Measurements from ENCODE around the gene BAZ2B. TPM values are rescaled to one million over a fixed set of nuclear protein-coding genes. Genes with fewer than 3 reads are reported as not detected.

The BAZ2B gene
- total and polyA plus RNA-seq, 2 donors (not counting 3 experiments of a cell fraction or from before 2014, with no cell fraction given), result 22.1 to 73.8 TPM

DNA sequence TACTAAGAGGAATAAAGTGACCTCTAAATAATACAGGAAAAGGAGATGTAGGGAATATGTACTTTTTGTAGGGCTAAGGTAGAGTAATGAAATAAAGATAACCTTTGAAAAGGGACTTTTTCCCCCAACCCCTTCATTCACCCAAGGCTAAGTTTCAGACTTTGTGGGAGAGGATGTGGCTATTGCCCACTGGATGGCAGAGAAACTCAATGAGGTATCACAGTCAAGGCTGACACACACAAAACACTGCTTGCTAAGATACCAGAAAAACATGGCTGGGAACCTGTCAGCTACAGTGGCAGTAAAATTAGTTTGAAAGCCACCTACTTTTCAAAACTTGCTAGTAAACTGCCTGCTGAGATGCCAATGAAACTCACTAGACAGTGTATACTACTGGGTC, 171.0 kb downstream of the BAZ2B start:
- Histone ChIP-seq H3K27ac (ENCODE audit: insufficient read depth, low read depth, low read length) (no peak overlapping the region), H3K27me3 (ENCODE audit: control insufficient read depth in 2 of 2, insufficient read depth in 2 of 2, low read length in 2 of 2) (no peaks in the 10 kb centered on the region), H3K36me3 (ENCODE audit: control insufficient read depth in 2 of 2, extremely low read depth in 1 of 2, insufficient read depth in 2 of 2, low read length in 2 of 2) (peaks cover 7 to 10% of the 10 kb centered on the region in 2 experiments), H3K4me3 (replicated peaks in 1 of 3; ENCODE audit: insufficient read depth in 1 of 3, low read depth in 1 of 3, low read length in 3 of 3) (no peak overlapping the region), H2AFZ (ENCODE audit: low read depth, low read length) (no peak overlapping the region), H3K9me1 (replicated peaks; ENCODE audit: control insufficient read depth, extremely low read depth, insufficient read depth, low read length) (no peaks in the 10 kb centered on the region), H3K9ac (replicated peaks; ENCODE audit: extremely low read depth, insufficient read depth, low read length) (no peak overlapping the region), H4K20me1 (replicated peaks; ENCODE audit: control insufficient read depth, extremely low read depth, insufficient read depth, low read length) (peaks cover 2% of the 10 kb centered on the region), H3K4me1 (ENCODE audit: control insufficient read depth, extremely low read depth, insufficient read depth, low read length) (no peaks in the 10 kb centered on the region), H3K4me2 (ENCODE audit: insufficient read depth, low read length) (no peak overlapping the region), H3K79me2 (ENCODE audit: control insufficient read depth, insufficient read depth, low read length) (no peaks in the 10 kb centered on the region), H3K9me3 (replicated peaks; ENCODE audit: control insufficient read depth, insufficient read depth, low read length) (no peaks in the 10 kb centered on the region)
- CTCF ChIA-PET, result no interaction called here
- BruUV-seq (replicated peaks), result no TSS peak
- dilution Hi-C loops (cut with MboI; ENCODE audit: extremely low pct_ligation_motif_present, low sequenced_read_pairs), result no loop called here
- TF ChIP-seq POLR2A (IDR thresholded peaks at IDR 0.05; ENCODE audit: low read depth, low read length), result no peak
- no peak for TF ChIP-seq FOS (IDR thresholded peaks at IDR 0.05; ENCODE audit: borderline replicate concordance, insufficient read depth, low read length)
- no peak for TF ChIP-seq MYC (IDR thresholded peaks at IDR 0.05; ENCODE audit: low read depth, low read length)
- TF ChIP-seq, protein P1, sequence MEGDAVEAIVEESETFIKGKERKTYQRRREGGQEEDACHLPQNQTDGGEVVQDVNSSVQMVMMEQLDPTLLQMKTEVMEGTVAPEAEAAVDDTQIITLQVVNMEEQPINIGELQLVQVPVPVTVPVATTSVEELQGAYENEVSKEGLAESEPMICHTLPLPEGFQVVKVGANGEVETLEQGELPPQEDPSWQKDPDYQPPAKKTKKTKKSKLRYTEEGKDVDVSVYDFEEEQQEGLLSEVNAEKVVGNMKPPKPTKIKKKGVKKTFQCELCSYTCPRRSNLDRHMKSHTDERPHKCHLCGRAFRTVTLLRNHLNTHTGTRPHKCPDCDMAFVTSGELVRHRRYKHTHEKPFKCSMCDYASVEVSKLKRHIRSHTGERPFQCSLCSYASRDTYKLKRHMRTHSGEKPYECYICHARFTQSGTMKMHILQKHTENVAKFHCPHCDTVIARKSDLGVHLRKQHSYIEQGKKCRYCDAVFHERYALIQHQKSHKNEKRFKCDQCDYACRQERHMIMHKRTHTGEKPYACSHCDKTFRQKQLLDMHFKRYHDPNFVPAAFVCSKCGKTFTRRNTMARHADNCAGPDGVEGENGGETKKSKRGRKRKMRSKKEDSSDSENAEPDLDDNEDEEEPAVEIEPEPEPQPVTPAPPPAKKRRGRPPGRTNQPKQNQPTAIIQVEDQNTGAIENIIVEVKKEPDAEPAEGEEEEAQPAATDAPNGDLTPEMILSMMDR (IDR thresholded peaks at IDR 0.05; ENCODE audit: extremely low read depth in 1 of 2, insufficient read depth in 1 of 2, low read depth in 1 of 2, low read length in 2 of 2), result no peak
- TF ChIP-seq, protein P2, sequence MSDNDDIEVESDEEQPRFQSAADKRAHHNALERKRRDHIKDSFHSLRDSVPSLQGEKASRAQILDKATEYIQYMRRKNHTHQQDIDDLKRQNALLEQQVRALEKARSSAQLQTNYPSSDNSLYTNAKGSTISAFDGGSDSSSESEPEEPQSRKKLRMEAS (IDR thresholded peaks at IDR 0.05; ENCODE audit: insufficient read depth, insufficient read length), result no peak
- no peak for TF ChIP-seq JUN (IDR thresholded peaks at IDR 0.05; ENCODE audit: borderline replicate concordance, insufficient read depth, insufficient read length, low read depth)
- TF ChIP-seq EZH2 (IDR thresholded peaks at IDR 0.05; ENCODE audit: borderline replicate concordance, low read depth, low read length, severe bottlenecking), result no peak
- TF ChIP-seq POLR2AphosphoS5 (IDR thresholded peaks at IDR 0.05; ENCODE audit: insufficient read depth, low read depth, low read length), result no peak
- no peak for TF ChIP-seq GATA2 (IDR thresholded peaks at IDR 0.05; ENCODE audit: insufficient read depth, insufficient read length, low read depth, low read length)
- POLR2A ChIA-PET, result no interaction called here
- intact Hi-C loops (cut with micrococcal nuclease), result no loop called here
- DNase-seq (ENCODE audit: low read depth, low spot score), result no peak
- no peak for FAIRE-seq

All from endothelial cell of umbilical vein (primary cell).